Mucosa of stomach (tissue), 1 donor: ENCODE data around the gene YPEL1.
"Not testable (repeated sequence)": the region's sequence is repeated elsewhere in the genome, so short reads cannot be mapped to it uniquely, and the experiment has no call there.

ENCODE experiments used
- H3K27me3 ChIP-seq: one replicate; pipeline ENCODE4 v1.7.0; 2013; ENCODE audit warnings: mild to moderate bottlenecking, low read length; ENCODE audit not compliant: control insufficient read depth, insufficient read depth
- H3K36me3 ChIP-seq: one replicate; pipeline ENCODE4 v1.7.0; 2013; ENCODE audit warnings: low read length; ENCODE audit not compliant: control insufficient read depth, insufficient read depth
- H3K4me1 ChIP-seq: one replicate; pipeline ENCODE4 v1.7.0; 2013; ENCODE audit warnings: mild to moderate bottlenecking, low read length; ENCODE audit not compliant: control insufficient read depth, insufficient read depth
- H3K4me3 ChIP-seq: one replicate; pipeline ENCODE4 v1.7.0; 2013; ENCODE audit warnings: low read length
- H3K9ac ChIP-seq: one replicate; pipeline ENCODE4 v1.7.0; 2013; ENCODE audit warnings: mild to moderate bottlenecking, low read length, moderate library complexity
- H3K9me3 ChIP-seq: one replicate; pipeline ENCODE4 v1.7.0; 2013; ENCODE audit warnings: mild to moderate bottlenecking, low read length, moderate library complexity; ENCODE audit not compliant: control insufficient read depth
- donor health status: Pancreatic carcinoma.

YPEL1 gene

GRCh38 chr22:21693333-21693998 lies 42.1 kb downstream of the YPEL1 start:
- H3K4me3 ChIP-seq: no peak overlapping the region
- H3K9ac ChIP-seq: no peak overlapping the region
- no peaks in the 10 kb centered on the region for H3K4me1 ChIP-seq
- peaks cover 14% of the 10 kb centered on the region for H3K36me3 ChIP-seq
- no peaks in the 10 kb centered on the region for H3K27me3 ChIP-seq
- H3K9me3 ChIP-seq: no peaks in the 10 kb centered on the region

- not testable (repeated sequence) for H3K4me3 ChIP-seq, H3K9ac ChIP-seq, H3K27me3 ChIP-seq, H3K4me1 ChIP-seq, H3K9me3 ChIP-seq
- H3K36me3 ChIP-seq: peaks cover 14% of the 10 kb centered on the region
Observed at GRCh38 chr22:21692856-21693255, 42.7 kb downstream of the YPEL1 start.

- H3K9me3 ChIP-seq: no peaks in the 10 kb centered on the region
- H3K9ac ChIP-seq: no peak overlapping the region
- no peaks in the 10 kb centered on the region for H3K4me1 ChIP-seq
- no peaks in the 10 kb centered on the region for H3K27me3 ChIP-seq
- H3K4me3 ChIP-seq: no peak overlapping the region
- H3K36me3 ChIP-seq: peaks cover 11% of the 10 kb centered on the region
Observed at GRCh38 chr22:21691816-21692215, 43.8 kb downstream of the YPEL1 start.

- Histone ChIP-seq H3K9ac (no peak overlapping the region), H3K4me1 (no peaks in the 10 kb centered on the region), H3K27me3 (no peaks in the 10 kb centered on the region), H3K36me3 (peaks cover 11% of the 10 kb centered on the region), H3K4me3 (no peak overlapping the region), H3K9me3 (no peaks in the 10 kb centered on the region)
Observed at GRCh38 chr22:21690401-21690801, 45.2 kb downstream of the YPEL1 start.

- peaks cover under 1% of the 10 kb centered on the region for H3K36me3 ChIP-seq
Observed at GRCh38 chr22:21688706-21689381, 46.8 kb downstream of the YPEL1 start.

GRCh38 chr22:21688341-21688705 lies 47.3 kb downstream of the YPEL1 start:
- H3K9me3 ChIP-seq: no peaks in the 10 kb centered on the region
- H3K4me3 ChIP-seq: no peak overlapping the region
- H3K4me1 ChIP-seq: no peaks in the 10 kb centered on the region
- no peaks in the 10 kb centered on the region for H3K36me3 ChIP-seq
- no peaks in the 10 kb centered on the region for H3K27me3 ChIP-seq
- H3K9ac ChIP-seq: no peak overlapping the region

More at GRCh38 chr22:21688706-21689381, 46.8 kb downstream of the YPEL1 start:
- Histone ChIP-seq H3K9me3 (no peaks in the 10 kb centered on the region), H3K4me1 (no peaks in the 10 kb centered on the region), H3K27me3 (no peaks in the 10 kb centered on the region), H3K9ac (no peak overlapping the region), H3K4me3 (no peak overlapping the region)

- Histone ChIP-seq H3K36me3 (peaks cover 1% of the 10 kb centered on the region), H3K9me3 (no peaks in the 10 kb centered on the region), H3K27me3 (no peaks in the 10 kb centered on the region), H3K9ac (no peak overlapping the region), H3K4me1 (no peaks in the 10 kb centered on the region), H3K4me3 (no peak overlapping the region)
Observed at GRCh38 chr22:21687685-21688259, 47.8 kb downstream of the YPEL1 start.

GRCh38 chr22:21686634-21687393 lies 48.8 kb downstream of the YPEL1 start:
- Histone ChIP-seq H3K9ac (no peak overlapping the region), H3K27me3 (no peaks in the 10 kb centered on the region), H3K9me3 (no peaks in the 10 kb centered on the region), H3K36me3 (peaks cover 11% of the 10 kb centered on the region), H3K4me3 (no peak overlapping the region), H3K4me1 (no peaks in the 10 kb centered on the region)

GRCh38 chr22:21686193-21686608 lies 49.4 kb downstream of the YPEL1 start:
- Histone ChIP-seq H3K36me3 (peaks cover 11% of the 10 kb centered on the region), H3K27me3 (no peaks in the 10 kb centered on the region)

GRCh38 chr22:21685164-21685513 lies 50.5 kb downstream of the YPEL1 start:
- no peaks in the 10 kb centered on the region for H3K27me3 ChIP-seq
- H3K36me3 ChIP-seq: peaks cover 15% of the 10 kb centered on the region
- H3K9me3 ChIP-seq: no peaks in the 10 kb centered on the region
- no peaks in the 10 kb centered on the region for H3K4me1 ChIP-seq
- H3K9ac ChIP-seq: no peak overlapping the region
- no peak overlapping the region for H3K4me3 ChIP-seq

More at GRCh38 chr22:21686193-21686608, 49.4 kb downstream of the YPEL1 start:
- Histone ChIP-seq H3K4me1 (no peaks in the 10 kb centered on the region), H3K9ac (no peak overlapping the region), H3K4me3 (no peak overlapping the region), H3K9me3 (no peaks in the 10 kb centered on the region)

- Histone ChIP-seq H3K4me3 (no peak overlapping the region), H3K4me1 (no peaks in the 10 kb centered on the region), H3K9me3 (no peaks in the 10 kb centered on the region), H3K36me3 (peaks cover 15% of the 10 kb centered on the region), H3K9ac (no peak overlapping the region), H3K27me3 (no peaks in the 10 kb centered on the region)
Observed at GRCh38 chr22:21684492-21685163, 51.0 kb downstream of the YPEL1 start.
